ENCODE measurements around the gene USH1G.
"Not testable (repeated sequence)": the region's sequence is repeated elsewhere in the genome, so short reads cannot be mapped to it uniquely, and the experiment has no call there.

USH1G gene

DNA sequence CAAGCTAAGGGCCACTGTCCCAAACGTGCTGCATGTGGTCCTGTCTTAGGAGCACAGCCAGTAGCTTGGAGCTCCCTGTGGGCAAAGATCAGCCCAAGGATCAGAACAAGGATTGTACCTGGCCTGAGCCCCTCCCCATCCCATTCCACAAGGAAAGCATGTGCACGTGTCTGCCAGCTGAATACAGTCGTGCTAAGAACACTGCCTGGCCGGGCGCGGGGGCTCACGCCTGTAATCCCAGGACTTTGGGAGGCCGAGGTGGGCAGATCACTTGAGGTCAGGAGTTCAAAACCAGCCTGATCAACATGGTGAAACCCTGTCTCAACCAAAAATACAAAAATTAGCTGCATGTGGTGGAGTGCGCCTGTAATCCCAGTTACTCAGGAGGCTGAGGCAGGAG, 53.0 kb downstream of the USH1G start:
- not testable (repeated sequence) for H3K9me3 Mint-ChIP-seq (ENCODE audit: low read depth); H3K36me3 Mint-ChIP-seq; H3K4me3 Mint-ChIP-seq; H3K27me3 Mint-ChIP-seq; H3K27ac Mint-ChIP-seq
- peaks cover 18% of the 10 kb centered on the region for H3K4me1 Mint-ChIP-seq (ENCODE audit: low read depth)

DNA sequence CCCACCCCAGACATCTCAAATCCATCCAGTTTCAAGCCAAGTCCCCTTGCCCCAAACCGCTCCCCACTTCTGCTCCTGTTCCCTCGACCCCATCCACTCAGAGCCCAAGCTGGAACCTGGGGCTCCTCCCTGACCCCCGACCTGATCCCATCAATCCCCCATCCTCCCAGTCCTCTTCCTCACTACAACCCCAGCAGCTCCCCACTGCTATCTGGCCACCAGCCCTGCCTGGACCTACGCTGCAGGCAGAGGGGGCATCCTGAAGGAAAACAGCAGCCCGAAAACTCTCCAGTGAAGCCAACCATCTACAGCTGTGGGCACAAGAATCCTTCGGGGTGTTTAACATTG, 54.2 kb downstream of the USH1G start:
- Mint-ChIP-seq H3K36me3 (peaks cover 5% of the 10 kb centered on the region), H3K27ac (no peak overlapping the region)

DNA sequence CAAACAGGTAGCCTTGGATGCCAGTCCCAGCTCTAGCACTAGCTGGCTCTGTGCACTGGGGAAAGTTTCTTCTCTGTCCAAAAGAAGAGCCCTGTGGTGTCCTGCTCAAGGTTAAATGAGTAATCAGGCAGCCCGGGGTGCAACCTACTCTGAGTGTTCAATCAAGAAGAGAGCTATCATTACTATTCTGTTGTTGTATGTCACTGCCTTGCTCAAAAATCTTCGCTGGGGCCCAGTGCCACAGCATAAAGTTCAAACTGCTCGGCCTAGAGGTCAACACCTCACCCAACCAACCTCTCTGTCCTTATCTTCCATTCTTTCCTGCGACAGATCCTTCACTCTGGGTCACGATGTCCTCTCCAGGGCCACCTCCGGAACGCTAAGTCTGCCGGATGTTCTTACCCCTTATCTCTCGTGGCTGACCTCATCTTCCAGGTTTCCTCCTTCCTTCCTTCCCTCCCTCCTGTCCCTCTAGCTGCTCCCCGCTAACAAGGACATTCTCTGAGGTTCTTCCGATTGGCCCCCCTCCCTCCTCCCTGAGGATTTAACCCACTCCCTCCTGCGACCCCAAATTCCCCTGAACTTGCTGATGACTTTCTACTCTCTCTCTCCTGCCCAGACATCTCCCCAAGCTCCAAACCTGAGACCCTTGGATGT, 54.7 kb downstream of the USH1G start:
- H3K27me3 Mint-ChIP-seq: no peaks in the 10 kb centered on the region
- no peaks in the 10 kb centered on the region for H3K9me3 Mint-ChIP-seq (ENCODE audit: low read depth)
- H3K4me1 Mint-ChIP-seq (ENCODE audit: low read depth): peaks cover 15% of the 10 kb centered on the region
- H3K4me3 Mint-ChIP-seq: no peak overlapping the region
- H3K36me3 Mint-ChIP-seq: peaks cover 5% of the 10 kb centered on the region
- H3K27ac Mint-ChIP-seq: no peak overlapping the region

More for the DNA sequence above, 54.2 kb downstream of the USH1G start:
- Mint-ChIP-seq H3K4me3 (no peak overlapping the region), H3K27me3 (no peaks in the 10 kb centered on the region), H3K9me3 (ENCODE audit: low read depth) (no peaks in the 10 kb centered on the region), H3K4me1 (ENCODE audit: low read depth) (peaks cover 19% of the 10 kb centered on the region)

DNA sequence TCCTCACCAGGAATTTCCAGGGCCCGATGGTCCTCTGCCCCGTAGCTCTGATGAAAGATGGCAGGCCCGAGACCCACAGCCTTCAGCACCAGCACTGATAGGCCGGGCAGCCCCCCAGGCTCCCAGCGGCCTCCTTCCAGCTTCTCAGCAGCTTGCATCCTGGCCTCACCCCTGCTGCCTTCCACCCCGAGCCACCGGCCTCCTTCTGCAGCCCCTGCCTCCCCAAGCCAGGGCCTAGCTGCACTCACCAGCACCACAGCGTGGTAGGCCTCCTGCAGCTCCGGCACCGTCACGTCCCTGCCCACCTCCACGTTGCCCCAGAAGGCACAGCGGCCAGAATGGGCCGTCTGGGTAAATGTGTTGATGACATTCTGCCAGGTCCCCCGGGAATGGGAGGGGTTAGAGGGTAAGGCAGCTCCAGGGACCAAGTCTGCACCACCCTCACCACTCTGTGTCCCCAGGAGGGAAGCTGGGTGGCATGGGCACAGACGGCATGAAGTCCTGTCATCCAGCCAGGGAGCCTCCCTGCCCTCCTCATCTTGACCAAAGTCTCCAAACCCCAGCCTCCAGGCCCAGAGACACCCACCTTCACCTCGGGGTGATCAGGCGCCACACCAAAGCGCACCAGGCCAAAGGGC, 56.7 kb downstream of the USH1G start:
- H3K4me1 Mint-ChIP-seq (ENCODE audit: low read depth): peaks cover 8% of the 10 kb centered on the region
- H3K4me3 Mint-ChIP-seq: no peak overlapping the region
- no peaks in the 10 kb centered on the region for H3K9me3 Mint-ChIP-seq (ENCODE audit: low read depth)
- H3K36me3 Mint-ChIP-seq: peaks cover 5% of the 10 kb centered on the region
- H3K27ac Mint-ChIP-seq: no peak overlapping the region
- H3K27me3 Mint-ChIP-seq: no peaks in the 10 kb centered on the region
